SH-SY5Y (cell line): Measurements from ENCODE around the gene RNGTT.

Experiments used
- GATA2 ChIP-seq: IDR thresholded peaks from 2 replicates; pipeline ENCODE4 v1.6.1; 2011; ENCODE audit warnings: mild to moderate bottlenecking, low read depth, low read length
- GATA3 ChIP-seq: IDR thresholded peaks from 2 replicates; pipeline ENCODE4 v1.6.1; 2011; ENCODE audit warnings: low read depth, mild to moderate bottlenecking, low read length, moderate library complexity

- TF ChIP-seq GATA2 (no peak), GATA3 (no peak)
Observed at GRCh38 chr6:88636871-88637270, 326.5 kb downstream of the RNGTT start.
